ENCODE results near the gene BAIAP2. TPM values are rescaled to one million over a fixed set of nuclear protein-coding genes. Genes with fewer than 3 reads are reported as not detected.
"Not testable (repeated sequence)": the region's sequence is repeated elsewhere in the genome, so short reads cannot be mapped to it uniquely, and the experiment has no call there.

The BAIAP2 gene
- total and polyA plus RNA-seq, 2 donors, result 8.4 to 23.1 TPM

GRCh38 chr17:81027038-81027437 lies 7.9 kb upstream of the BAIAP2 start:
- H3K27me3 ChIP-seq (ENCODE audit: control insufficient read depth in 2 of 2, insufficient read depth in 1 of 2, low read length in 1 of 2), result peaks cover 6 to 41% of the 10 kb centered on the region in 2 donors
- no peak for DNase-seq (ENCODE audit: low read depth in 6 of 9, low spot score in 9 of 9)
- 92% methylated on average over 15 of the region's 15 CpGs for WGBS
- no peak overlapping the region for H3K27ac ChIP-seq (ENCODE audit: low read depth in 1 of 2, low read length in 1 of 2)
- H3K4me1 ChIP-seq (ENCODE audit: control insufficient read depth in 2 of 2, insufficient read depth in 2 of 2, low read length in 2 of 2), result peaks cover 0 to 22% of the 10 kb centered on the region in 2 donors
- H3K4me3 ChIP-seq (ENCODE audit: low read length in 2 of 2), result no peak overlapping the region
- no peaks in the 10 kb centered on the region for H3K36me3 ChIP-seq (ENCODE audit: control insufficient read depth in 2 of 2, insufficient read depth in 2 of 2, low read length in 1 of 2)
- H3K9me3 ChIP-seq (ENCODE audit: control insufficient read depth in 2 of 2, insufficient read depth in 1 of 2, low read length in 1 of 2), result peaks cover 0 to 1% of the 10 kb centered on the region in 2 donors

GRCh38 chr17:81027591-81028505 lies 7.1 kb upstream of the BAIAP2 start:
- H3K9me3 ChIP-seq (ENCODE audit: control insufficient read depth in 2 of 2, insufficient read depth in 1 of 2, low read length in 1 of 2), result peaks cover 0 to 1% of the 10 kb centered on the region in 2 donors
- no peaks in the 10 kb centered on the region for H3K36me3 ChIP-seq (ENCODE audit: control insufficient read depth in 2 of 2, insufficient read depth in 2 of 2, low read length in 1 of 2)
- 60% methylated on average over 37 of the region's 37 CpGs for WGBS
- H3K4me3 ChIP-seq (ENCODE audit: low read length in 2 of 2), result no peak overlapping the region
- no peak for DNase-seq (ENCODE audit: low read depth in 6 of 9, low spot score in 9 of 9)
- H3K27ac ChIP-seq (ENCODE audit: low read depth in 1 of 2, low read length in 1 of 2), result no peak overlapping the region
- H3K27me3 ChIP-seq (ENCODE audit: control insufficient read depth in 2 of 2, insufficient read depth in 1 of 2, low read length in 1 of 2), result peaks cover 6 to 41% of the 10 kb centered on the region in 2 donors
- peaks cover 0 to 22% of the 10 kb centered on the region in 2 donors for H3K4me1 ChIP-seq (ENCODE audit: control insufficient read depth in 2 of 2, insufficient read depth in 2 of 2, low read length in 2 of 2)

GRCh38 chr17:81028506-81028858 lies 6.5 kb upstream of the BAIAP2 start:
- 44% methylated on average over 12 of the region's 12 CpGs for WGBS

GRCh38 chr17:81029859-81030258 lies 5.1 kb upstream of the BAIAP2 start:
- peaks cover 0 to 1% of the 10 kb centered on the region in 2 donors for H3K9me3 ChIP-seq (ENCODE audit: control insufficient read depth in 2 of 2, insufficient read depth in 1 of 2, low read length in 1 of 2)
- DNase-seq (ENCODE audit: low read depth in 6 of 9, low spot score in 9 of 9), result no peak
- no peak overlapping the region for H3K27ac ChIP-seq (ENCODE audit: low read depth in 1 of 2, low read length in 1 of 2)
- H3K27me3 ChIP-seq (ENCODE audit: control insufficient read depth in 2 of 2, insufficient read depth in 1 of 2, low read length in 1 of 2), result peaks cover 13 to 51% of the 10 kb centered on the region in 2 donors
- peaks cover 10 to 31% of the 10 kb centered on the region in 2 donors for H3K4me1 ChIP-seq (ENCODE audit: control insufficient read depth in 2 of 2, insufficient read depth in 2 of 2, low read length in 2 of 2)
- no peaks in the 10 kb centered on the region for H3K36me3 ChIP-seq (ENCODE audit: control insufficient read depth in 2 of 2, insufficient read depth in 2 of 2, low read length in 1 of 2)
- 97% methylated on average over 11 of the region's 11 CpGs for WGBS
- H3K4me3 ChIP-seq (ENCODE audit: low read length in 2 of 2), result no peak overlapping the region

More at GRCh38 chr17:81028506-81028858, 6.5 kb upstream of the BAIAP2 start:
- Histone ChIP-seq H3K4me1 (ENCODE audit: control insufficient read depth in 2 of 2, insufficient read depth in 2 of 2, low read length in 2 of 2) (peaks cover 2 to 27% of the 10 kb centered on the region in 2 donors), H3K27me3 (ENCODE audit: control insufficient read depth in 2 of 2, insufficient read depth in 1 of 2, low read length in 1 of 2) (peaks cover 9 to 44% of the 10 kb centered on the region in 2 donors), H3K4me3 (ENCODE audit: low read length in 2 of 2) (no peak overlapping the region), H3K36me3 (ENCODE audit: control insufficient read depth in 2 of 2, insufficient read depth in 2 of 2, low read length in 1 of 2) (no peaks in the 10 kb centered on the region), H3K27ac (ENCODE audit: low read depth in 1 of 2, low read length in 1 of 2) (no peak overlapping the region), H3K9me3 (ENCODE audit: control insufficient read depth in 2 of 2, insufficient read depth in 1 of 2, low read length in 1 of 2) (peaks cover 0 to 1% of the 10 kb centered on the region in 2 donors)
- DNase-seq (ENCODE audit: low read depth in 6 of 9, low spot score in 9 of 9), result no peak

- not testable (repeated sequence) for H3K27ac ChIP-seq (ENCODE audit: low read depth in 1 of 2, low read length in 1 of 2); DNase-seq (ENCODE audit: low read depth in 6 of 9, low spot score in 9 of 9); H3K9me3 ChIP-seq (ENCODE audit: control insufficient read depth in 2 of 2, insufficient read depth in 1 of 2, low read length in 1 of 2); H3K4me3 ChIP-seq (ENCODE audit: low read length in 2 of 2); H3K36me3 ChIP-seq (ENCODE audit: control insufficient read depth in 2 of 2, insufficient read depth in 2 of 2, low read length in 1 of 2)
- H3K27me3 ChIP-seq (ENCODE audit: control insufficient read depth in 2 of 2, insufficient read depth in 1 of 2, low read length in 1 of 2), result peaks cover 13 to 46% of the 10 kb centered on the region in 2 donors
- 98% methylated on average over 9 of the region's 9 CpGs for WGBS
- peaks cover 10 to 31% of the 10 kb centered on the region in 2 donors for H3K4me1 ChIP-seq (ENCODE audit: control insufficient read depth in 2 of 2, insufficient read depth in 2 of 2, low read length in 2 of 2)
These were observed 4.6 kb upstream of the BAIAP2 start for GRCh38 chr17:81030312-81030711.

GRCh38 chr17:81030741-81031565 lies 4.0 kb upstream of the BAIAP2 start:
- no peaks in the 10 kb centered on the region for H3K36me3 ChIP-seq (ENCODE audit: control insufficient read depth in 2 of 2, insufficient read depth in 2 of 2, low read length in 1 of 2)
- peaks cover 18 to 44% of the 10 kb centered on the region in 2 donors for H3K27me3 ChIP-seq (ENCODE audit: control insufficient read depth in 2 of 2, insufficient read depth in 1 of 2, low read length in 1 of 2)
- WGBS, result 81% methylated on average over 32 of the region's 32 CpGs
- DNase-seq (ENCODE audit: low read depth in 6 of 9, low spot score in 9 of 9), result no peak
- H3K4me1 ChIP-seq (ENCODE audit: control insufficient read depth in 2 of 2, insufficient read depth in 2 of 2, low read length in 2 of 2), result peaks cover 10 to 35% of the 10 kb centered on the region in 2 donors
- no peak overlapping the region for H3K27ac ChIP-seq (ENCODE audit: low read depth in 1 of 2, low read length in 1 of 2)
- peaks cover 0 to 1% of the 10 kb centered on the region in 2 donors for H3K9me3 ChIP-seq (ENCODE audit: control insufficient read depth in 2 of 2, insufficient read depth in 1 of 2, low read length in 1 of 2)
- no peak overlapping the region for H3K4me3 ChIP-seq (ENCODE audit: low read length in 2 of 2)

GRCh38 chr17:81031566-81032550 lies 3.1 kb upstream of the BAIAP2 start:
- no peak overlapping the region for H3K27ac ChIP-seq (ENCODE audit: low read depth in 1 of 2, low read length in 1 of 2)
- no peak overlapping the region for H3K4me3 ChIP-seq (ENCODE audit: low read length in 2 of 2)
- H3K4me1 ChIP-seq (ENCODE audit: control insufficient read depth in 2 of 2, insufficient read depth in 2 of 2, low read length in 2 of 2), result peaks cover 10 to 44% of the 10 kb centered on the region in 2 donors
- H3K36me3 ChIP-seq (ENCODE audit: control insufficient read depth in 2 of 2, insufficient read depth in 2 of 2, low read length in 1 of 2), result no peaks in the 10 kb centered on the region
- no peak for DNase-seq (ENCODE audit: low read depth in 6 of 9, low spot score in 9 of 9)
- H3K27me3 ChIP-seq (ENCODE audit: control insufficient read depth in 2 of 2, insufficient read depth in 1 of 2, low read length in 1 of 2), result peaks cover 19 to 43% of the 10 kb centered on the region in 2 donors
- H3K9me3 ChIP-seq (ENCODE audit: control insufficient read depth in 2 of 2, insufficient read depth in 1 of 2, low read length in 1 of 2), result peaks cover 0 to 1% of the 10 kb centered on the region in 2 donors
- 92% methylated on average over 41 of the region's 41 CpGs for WGBS

- Histone ChIP-seq H3K4me1 (ENCODE audit: control insufficient read depth in 2 of 2, insufficient read depth in 2 of 2, low read length in 2 of 2) (peaks cover 10 to 46% of the 10 kb centered on the region in 2 donors), H3K36me3 (ENCODE audit: control insufficient read depth in 2 of 2, insufficient read depth in 2 of 2, low read length in 1 of 2) (no peaks in the 10 kb centered on the region), H3K27me3 (ENCODE audit: control insufficient read depth in 2 of 2, insufficient read depth in 1 of 2, low read length in 1 of 2) (peaks cover 20 to 40% of the 10 kb centered on the region in 2 donors), H3K27ac (ENCODE audit: low read depth in 1 of 2, low read length in 1 of 2) (no peak overlapping the region), H3K9me3 (ENCODE audit: control insufficient read depth in 2 of 2, insufficient read depth in 1 of 2, low read length in 1 of 2) (no peaks in the 10 kb centered on the region), H3K4me3 (ENCODE audit: low read length in 2 of 2) (no peak overlapping the region)
- DNase-seq (ENCODE audit: low read depth in 6 of 9, low spot score in 9 of 9), result no peak
- WGBS, result 88% methylated on average over 34 of the region's 34 CpGs
These were observed 2.1 kb upstream of the BAIAP2 start for GRCh38 chr17:81032641-81033480.

Measured in thymus (tissue), 11 donors.